Umbilical cord (tissue), 2 donors: Measurements from ENCODE around the gene ERF. TPM values are rescaled to one million over a fixed set of nuclear protein-coding genes. Genes with fewer than 3 reads are reported as not detected.

Source experiments
- DNase-seq: peaks from one replicate; pipeline ENCODE4 v3.0.0-alpha.2; 2015; ENCODE audit warnings: low spot score
- total RNA-seq: library from RNA; depleted of rRNA; stranded (reverse); fragments of >200 nt; gene quantifications from one replicate; pipeline ENCODE4 v1.2.3, GENCODE V29; 2014; ENCODE audit warnings: low replicate concordance; ENCODE audit not compliant: insufficient read depth

The ERF gene
- total RNA-seq, 1 donor from 2014 or later, result 33.2 TPM

GRCh38 chr19:42287017-42287826 lies 32.3 kb upstream of the ERF start:
- DNase-seq, result no peak

- no peak for DNase-seq
Measured at GRCh38 chr19:42286349-42287016, 31.6 kb upstream of the ERF start.

- no peak for DNase-seq
Measured at GRCh38 chr19:42285988-42286348, 31.0 kb upstream of the ERF start.

- DNase-seq, result peak; percentile 66
Measured at GRCh38 chr19:42285541-42285941, 30.6 kb upstream of the ERF start.

- no peak for DNase-seq
Measured at GRCh38 chr19:42284591-42285341, 29.8 kb upstream of the ERF start.

DNA sequence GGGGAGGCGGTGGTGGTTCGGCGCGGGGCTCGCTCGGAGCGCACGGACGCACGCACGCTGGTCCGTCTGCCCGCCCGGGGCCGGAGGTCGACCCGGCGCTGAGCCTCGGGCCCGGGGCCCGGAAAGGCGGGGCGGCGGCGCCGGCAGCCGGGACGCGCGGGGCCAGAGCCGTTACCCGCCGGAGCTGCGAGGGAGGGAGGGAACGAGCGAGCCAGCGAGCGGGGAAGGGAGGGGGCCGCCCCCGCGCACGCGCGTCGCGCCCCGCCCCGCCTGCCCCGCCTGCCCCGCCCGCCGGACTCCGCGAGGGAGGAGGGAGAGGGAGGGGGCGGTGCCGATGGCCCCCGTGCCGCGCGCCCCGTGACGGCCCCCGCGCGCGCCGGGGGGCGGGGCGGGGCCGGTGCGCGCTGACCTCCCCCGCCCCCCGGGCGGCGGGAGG lies 29.2 kb upstream of the ERF start:
- DNase-seq, result peak; percentile 85

- peak; percentile 97 for DNase-seq
Measured at GRCh38 chr19:42283188-42284065, 28.5 kb upstream of the ERF start.

GRCh38 chr19:42282819-42283187 lies 27.9 kb upstream of the ERF start:
- no peak for DNase-seq

DNA sequence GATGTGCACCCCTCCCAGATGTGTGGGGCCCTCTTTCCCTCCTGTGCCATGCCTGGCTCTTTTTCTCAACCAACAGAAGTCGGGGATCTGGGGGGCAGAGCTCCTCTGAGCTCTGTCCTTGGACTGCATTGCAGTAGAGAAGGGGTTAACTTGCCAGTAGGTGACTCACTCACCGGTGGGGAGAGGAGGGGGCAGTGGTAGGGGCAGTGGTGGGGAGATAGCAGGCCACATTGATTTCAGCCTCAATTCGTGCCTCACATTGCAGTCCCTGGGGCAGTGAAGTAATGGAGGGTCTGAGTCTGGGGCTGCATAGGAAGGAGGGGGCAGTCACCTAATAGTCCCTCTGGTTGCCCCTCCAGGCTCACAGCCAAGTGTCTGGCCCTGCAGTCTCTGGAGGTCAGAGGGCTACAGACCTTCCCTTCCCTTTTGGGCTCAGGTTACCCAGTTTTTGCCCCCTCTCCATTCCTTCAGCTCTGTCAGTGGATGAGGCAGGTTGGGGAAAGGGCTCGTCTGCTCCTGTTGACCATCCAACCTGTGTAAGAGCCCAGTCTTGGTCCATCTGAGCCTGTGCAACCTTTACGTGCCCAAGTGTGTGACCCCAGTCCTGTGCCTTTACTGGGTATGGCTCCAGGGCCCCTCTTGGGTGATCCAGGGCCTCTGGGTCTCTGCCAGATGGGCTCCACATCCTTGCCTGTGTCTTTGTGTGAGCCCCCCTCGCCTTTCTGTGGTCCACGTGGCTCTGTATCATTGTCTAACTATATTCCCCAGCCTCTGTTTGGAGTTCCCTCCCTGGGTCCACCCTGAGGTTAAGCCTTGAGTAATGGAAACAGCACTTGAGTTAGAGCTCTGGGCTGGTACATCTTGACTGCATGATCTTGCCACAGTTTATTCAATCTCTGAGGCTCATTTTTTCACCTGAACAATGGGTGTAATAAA lies 27.2 kb upstream of the ERF start:
- DNase-seq, result peak; percentile 79

DNA sequence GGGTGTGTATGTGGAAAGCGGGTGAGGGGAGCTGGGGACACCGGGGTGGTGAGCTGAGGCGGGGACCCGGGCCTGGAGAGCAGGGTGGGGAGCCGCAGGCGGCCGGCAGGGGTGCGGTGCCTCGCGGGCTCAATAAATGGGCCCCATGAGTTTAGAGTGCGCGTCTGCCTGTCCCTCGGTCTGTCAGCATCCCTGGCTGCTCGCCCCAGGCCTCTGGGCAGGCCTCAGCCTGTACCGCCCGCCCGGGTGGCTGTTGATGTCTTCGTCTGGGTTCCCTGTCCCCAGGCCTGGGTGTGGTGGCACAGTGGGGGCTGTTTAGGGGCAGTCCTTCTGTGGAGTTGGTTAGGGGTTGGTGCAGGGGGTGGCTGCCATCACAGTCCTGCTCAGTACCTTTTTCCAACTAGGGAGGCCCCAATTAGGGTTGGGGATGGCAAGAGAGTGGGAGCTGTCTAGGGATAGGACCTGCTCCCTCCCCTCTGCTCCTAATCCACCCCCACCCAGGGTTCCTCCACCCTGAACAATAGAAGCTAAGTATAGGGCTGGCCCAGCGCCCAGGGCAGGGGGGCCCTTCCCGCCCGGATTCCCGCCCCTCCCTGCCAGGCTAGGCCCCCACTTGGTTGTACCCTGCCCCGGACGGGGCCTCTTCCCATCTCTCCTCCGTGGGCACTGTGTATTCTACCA lies 26.4 kb upstream of the ERF start:
- peak; percentile 92 for DNase-seq

DNA sequence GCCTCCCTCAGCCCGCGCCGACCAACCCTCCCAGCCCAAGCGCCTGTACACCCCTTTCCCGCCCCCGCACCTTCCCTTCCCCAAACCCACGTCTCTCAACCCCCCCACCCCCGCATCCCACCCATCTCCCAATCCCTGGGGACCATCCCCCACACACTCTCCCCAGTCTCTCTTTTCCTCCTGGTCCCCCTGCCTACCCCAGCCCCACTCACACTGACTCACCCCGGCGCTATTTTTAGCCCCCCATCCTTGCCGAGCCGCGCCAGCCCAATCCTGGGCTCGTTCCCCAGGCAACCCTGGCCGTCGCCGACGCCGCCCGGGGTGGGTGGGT lies 25.9 kb upstream of the ERF start:
- DNase-seq, result peak; percentile 88

- peak; percentile 96 for DNase-seq
Measured at GRCh38 chr19:42279902-42280814, 25.2 kb upstream of the ERF start.

GRCh38 chr19:42279155-42279901 lies 24.4 kb upstream of the ERF start:
- DNase-seq, result no peak

DNA sequence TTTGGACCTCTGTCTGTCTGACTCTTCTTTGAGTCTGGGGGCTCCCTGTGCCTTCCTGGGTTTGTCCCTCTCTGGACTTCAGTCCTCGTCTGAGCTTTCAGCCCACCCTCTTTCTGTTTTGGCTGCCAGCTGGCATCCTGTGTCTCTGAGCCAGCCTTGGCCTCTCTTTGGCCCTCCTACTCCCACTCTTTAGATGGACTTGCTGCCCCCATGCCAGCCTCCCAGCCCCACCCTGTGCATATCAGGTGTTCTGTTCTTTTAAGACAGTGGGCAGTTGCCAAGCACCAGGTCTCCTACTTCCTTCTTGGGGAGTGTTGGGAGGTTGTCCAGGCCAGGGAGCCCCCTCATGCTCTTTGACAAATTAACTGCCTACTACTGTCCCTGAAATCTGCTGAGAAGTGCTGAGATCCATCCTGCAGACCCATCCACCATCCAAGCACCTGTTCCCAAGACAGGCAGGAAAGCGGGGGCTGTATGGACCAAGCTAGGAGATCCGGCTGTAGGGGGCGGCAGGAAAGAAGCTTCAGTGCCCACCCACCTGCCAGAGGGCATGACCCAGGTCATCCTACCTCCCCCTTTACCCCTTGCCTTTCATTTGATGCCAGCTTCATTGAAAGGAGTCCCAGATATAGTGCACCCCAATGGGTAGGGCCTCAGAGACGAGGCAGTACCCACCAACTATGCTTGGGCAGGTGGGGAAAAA lies 23.7 kb upstream of the ERF start:
- DNase-seq, result no peak

- DNase-seq, result peak; percentile 87
Measured at GRCh38 chr19:42277821-42278451, 23.0 kb upstream of the ERF start.

DNA sequence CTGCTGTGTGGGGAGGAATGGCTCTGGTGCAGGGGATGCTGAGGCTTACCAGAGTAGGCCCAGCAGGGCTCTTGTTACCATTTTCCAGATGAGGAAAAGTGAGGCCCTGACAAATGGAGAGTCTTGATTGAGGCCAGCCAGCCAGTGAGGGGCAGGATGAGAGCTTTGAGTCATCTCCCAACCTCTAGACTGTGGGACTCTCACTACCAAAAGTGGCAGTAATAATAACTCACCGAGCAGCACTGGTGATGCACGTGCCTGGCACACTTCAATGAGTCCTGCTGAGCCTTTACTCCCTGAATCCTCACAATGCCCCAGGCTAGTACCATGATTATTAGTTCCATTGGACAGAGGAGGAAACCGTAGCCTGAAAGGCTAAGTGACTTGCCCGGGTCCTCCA lies 21.9 kb upstream of the ERF start:
- DNase-seq, result no peak

- DNase-seq, result no peak
Measured at GRCh38 chr19:42276284-42276683, 21.4 kb upstream of the ERF start.
